Activated CD4-positive, alpha-beta T cell treated with anti-CD3 and anti-CD28 coated beads for 36 hours (primary cell): ENCODE results near the gene EPHB1. TPM values are rescaled to one million over a fixed set of nuclear protein-coding genes. Genes with fewer than 3 reads are reported as not detected.

Experiments used
- ATAC-seq: fragments of 200-7000 bp; cut with Tn5 transposase; one replicate; pipeline ENCODE4 v1.10.0; 2021; ENCODE audit warnings: mild to moderate bottlenecking, moderate library complexity
- CTCF ChIA-PET: fragments of 350-600 bp; sonication (Branson Sonifier 250); formaldehyde crosslinking; loops from one replicate; lab custom pipeline; 2021; ENCODE audit warnings: antibody characterized with exemption; lab: Charles Lee
- POLR2A ChIA-PET: fragments of 350-600 bp; sonication (Branson Sonifier 250); formaldehyde crosslinking; loops from one replicate; lab custom pipeline; 2021; ENCODE audit warnings: antibody characterized with exemption, inconsistent platforms; lab: Charles Lee
- DNase-seq: peaks from one replicate; pipeline ENCODE4 v3.0.0-alpha.2; 2020
- H3K27ac Mint-ChIP-seq: one replicate; pipeline ENCODE4 v1.8.0; 2021; ENCODE audit warnings: mixed read lengths
- H3K27me3 Mint-ChIP-seq: one replicate; pipeline ENCODE4 v1.8.0; 2021; ENCODE audit warnings: mixed read lengths
- H3K36me3 Mint-ChIP-seq: one replicate; pipeline ENCODE4 v1.8.0; 2021; ENCODE audit warnings: low read depth, mixed read lengths
- H3K4me1 Mint-ChIP-seq: one replicate; pipeline ENCODE4 v1.8.0; 2021; ENCODE audit warnings: mixed read lengths
- H3K4me3 Mint-ChIP-seq: one replicate; pipeline ENCODE4 v1.8.0; 2021; ENCODE audit warnings: mild to moderate bottlenecking, moderate library complexity, mixed read lengths
- H3K9me3 Mint-ChIP-seq: one replicate; pipeline ENCODE4 v1.8.0; 2021; ENCODE audit warnings: low read depth, mixed read lengths
- intact Hi-C, 2 experiments: fragments of 100-400 bp; cut with DNase I in 1 of 2; cut with micrococcal nuclease in 1 of 2; formaldehyde crosslinking; loops; one replicate each; pipeline versions ENCODE4 v1.14.2 to v1.15.1; 2022 to 2024; cut with DNase I, micrococcal nuclease
- total RNA-seq, 2 experiments: library from RNA; stranded (reverse); gene quantifications; one replicate each; pipeline ENCODE4 v1.2.3, GENCODE V29; 2021

Gene EPHB1
- total RNA-seq, 2 experiments from 2014 or later: 0.60 to 0.98 TPM

GRCh38 chr3:134869153-134869726, 74.2 kb downstream of the EPHB1 start:
- no peak for DNase-seq
- H3K4me1 Mint-ChIP-seq: no peaks in the 10 kb centered on the region
- POLR2A ChIA-PET: no interaction called here
- peaks cover 3% of the 10 kb centered on the region for H3K27me3 Mint-ChIP-seq
- ATAC-seq: no peak
- no peaks in the 10 kb centered on the region for H3K36me3 Mint-ChIP-seq
- CTCF ChIA-PET: no interaction called here
- peaks cover 3% of the 10 kb centered on the region for H3K9me3 Mint-ChIP-seq
- intact Hi-C loops: no loop called here
- H3K27ac Mint-ChIP-seq: no peak overlapping the region
- no peak overlapping the region for H3K4me3 Mint-ChIP-seq

GRCh38 chr3:134871818-134872217, 76.8 kb downstream of the EPHB1 start:
- no peaks in the 10 kb centered on the region for H3K4me1 Mint-ChIP-seq
- peaks cover 3% of the 10 kb centered on the region for H3K27me3 Mint-ChIP-seq
- H3K27ac Mint-ChIP-seq: no peak overlapping the region
- ATAC-seq (no peak), DNase-seq (no peak)
- no peaks in the 10 kb centered on the region for H3K36me3 Mint-ChIP-seq
- peaks cover 3% of the 10 kb centered on the region for H3K9me3 Mint-ChIP-seq
- POLR2A ChIA-PET: no interaction called here
- intact Hi-C loops: no loop called here
- H3K4me3 Mint-ChIP-seq: no peak overlapping the region
- CTCF ChIA-PET: no interaction called here

DNA sequence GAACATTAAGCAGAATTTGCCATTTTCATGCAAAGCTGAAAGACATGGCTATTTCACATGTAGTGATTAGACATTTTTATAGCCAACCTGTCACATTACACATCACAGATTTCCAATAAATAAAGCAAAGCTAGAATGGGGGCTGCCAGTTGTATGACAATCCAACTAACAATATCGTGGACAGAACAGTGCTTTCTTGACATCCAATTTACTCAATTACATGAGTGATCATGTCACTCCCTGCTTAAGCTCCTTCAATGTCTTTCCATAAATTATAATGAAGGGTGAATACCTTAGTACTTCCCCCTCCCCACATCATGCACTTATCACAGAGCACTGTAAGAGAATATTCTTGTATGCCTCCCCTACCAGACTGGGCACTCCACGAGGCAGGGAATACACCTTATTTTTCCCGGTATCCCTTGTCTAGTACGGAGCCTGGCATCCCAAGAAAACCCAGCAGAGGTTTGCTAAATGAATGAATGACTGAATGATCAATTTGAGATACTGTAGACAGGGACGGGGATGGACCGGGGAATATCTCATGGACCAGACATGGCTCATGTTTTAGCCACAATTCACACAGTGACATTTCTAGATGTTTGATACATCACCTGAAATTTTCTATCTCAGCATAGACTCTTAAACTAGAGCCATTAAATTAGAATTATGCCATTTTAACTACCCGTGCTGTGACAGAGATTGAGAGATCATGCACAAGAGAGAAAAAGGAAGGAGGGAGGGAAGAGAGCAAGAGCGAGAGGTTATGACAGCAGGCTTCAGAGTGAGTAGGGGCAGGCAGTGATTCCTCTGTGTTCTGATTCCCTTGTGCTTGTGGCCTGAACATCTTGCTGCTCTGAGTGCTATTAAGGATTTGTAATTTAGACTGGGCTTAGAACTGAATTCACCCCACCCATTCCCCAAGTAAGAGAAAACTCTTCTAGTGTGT, 77.7 kb downstream of the EPHB1 start:
- CTCF ChIA-PET: no interaction called here

GRCh38 chr3:134873789-134874188, 78.7 kb downstream of the EPHB1 start:
- POLR2A ChIA-PET: no interaction called here
- H3K4me3 Mint-ChIP-seq: no peak overlapping the region
- H3K9me3 Mint-ChIP-seq: peaks cover 3% of the 10 kb centered on the region
- intact Hi-C loops: no loop called here
- H3K36me3 Mint-ChIP-seq: no peaks in the 10 kb centered on the region
- H3K27ac Mint-ChIP-seq: no peak overlapping the region
- peaks cover 3% of the 10 kb centered on the region for H3K27me3 Mint-ChIP-seq
- CTCF ChIA-PET: no interaction called here
- DNase-seq (no peak), ATAC-seq (no peak)
- no peaks in the 10 kb centered on the region for H3K4me1 Mint-ChIP-seq

More for the DNA sequence above, 77.7 kb downstream of the EPHB1 start:
- peaks cover 3% of the 10 kb centered on the region for H3K27me3 Mint-ChIP-seq
- no peaks in the 10 kb centered on the region for H3K4me1 Mint-ChIP-seq
- no peak overlapping the region for H3K4me3 Mint-ChIP-seq
- POLR2A ChIA-PET: no interaction called here
- no peaks in the 10 kb centered on the region for H3K36me3 Mint-ChIP-seq
- intact Hi-C loops: no loop called here
- H3K27ac Mint-ChIP-seq: no peak overlapping the region
- H3K9me3 Mint-ChIP-seq: peaks cover 3% of the 10 kb centered on the region
- ATAC-seq (no peak), DNase-seq (no peak)

DNA sequence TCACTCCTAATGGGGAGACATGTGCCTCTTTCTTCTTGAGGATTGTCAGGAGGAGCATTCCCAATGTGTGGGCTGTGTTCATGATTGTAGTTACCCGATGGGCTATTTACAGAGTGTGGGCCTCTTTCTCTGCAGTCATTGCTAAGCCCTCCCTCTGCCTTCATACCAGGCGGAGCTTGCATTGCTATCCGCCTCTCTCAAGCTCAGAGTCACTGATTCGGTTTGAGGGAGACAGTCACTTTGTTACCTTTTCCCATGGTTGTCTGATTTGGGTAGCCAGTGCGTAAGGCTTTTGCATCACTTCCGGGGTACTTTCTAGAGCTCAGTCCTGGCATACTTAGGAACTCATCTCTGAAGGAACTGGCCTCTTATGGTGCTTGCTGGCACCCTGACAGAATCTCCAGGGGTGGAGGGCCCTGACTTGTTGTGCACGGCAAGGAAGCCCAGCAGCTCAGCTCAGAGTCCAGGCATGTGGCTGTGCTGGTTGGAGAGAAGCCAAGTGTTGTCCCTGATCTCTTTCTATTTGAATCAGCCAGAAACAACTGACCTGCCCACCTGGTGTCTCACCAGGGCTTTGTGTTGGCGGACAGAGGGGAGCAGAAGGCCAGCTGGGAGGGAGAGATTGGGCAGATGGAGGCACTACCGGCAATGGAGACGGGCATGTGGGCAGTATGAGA, 79.8 kb downstream of the EPHB1 start:
- Mint-ChIP-seq H3K27me3 (peaks cover 3% of the 10 kb centered on the region), H3K9me3 (peaks cover 3% of the 10 kb centered on the region), H3K36me3 (no peaks in the 10 kb centered on the region), H3K4me1 (no peaks in the 10 kb centered on the region), H3K4me3 (no peak overlapping the region), H3K27ac (no peak overlapping the region)
- intact Hi-C loops: no loop called here
- DNase-seq (no peak), ATAC-seq (no peak)
- ChIA-PET POLR2A (no interaction called here), CTCF (no interaction called here)

DNA sequence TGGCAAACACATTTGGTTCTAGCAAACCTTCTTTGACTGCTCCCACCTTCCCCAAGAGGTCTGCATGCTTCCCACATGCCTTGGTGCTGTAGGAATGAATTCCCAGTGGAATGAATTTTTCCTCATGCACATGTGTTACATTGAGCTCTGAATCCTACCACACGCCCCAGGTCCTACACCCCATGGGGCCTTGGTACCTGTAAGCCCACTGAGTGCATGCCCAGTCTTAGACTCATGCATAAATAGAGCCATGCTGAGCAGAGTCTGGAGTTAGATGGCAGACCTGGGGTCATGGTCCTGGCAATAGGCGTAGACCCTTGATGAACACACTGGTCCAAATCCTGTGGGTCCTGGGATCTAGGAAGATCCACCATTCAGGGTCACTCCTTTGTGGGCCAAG, 81.8 kb downstream of the EPHB1 start:
- no peak for ATAC-seq
- intact Hi-C loops: no loop called here
- Mint-ChIP-seq H3K4me3 (no peak overlapping the region), H3K27ac (no peak overlapping the region), H3K27me3 (peaks cover 3% of the 10 kb centered on the region), H3K9me3 (peaks cover 3% of the 10 kb centered on the region), H3K36me3 (no peaks in the 10 kb centered on the region), H3K4me1 (no peaks in the 10 kb centered on the region)
- POLR2A ChIA-PET: no interaction called here
- DNase-seq: no peak
- CTCF ChIA-PET: no interaction called here

DNA sequence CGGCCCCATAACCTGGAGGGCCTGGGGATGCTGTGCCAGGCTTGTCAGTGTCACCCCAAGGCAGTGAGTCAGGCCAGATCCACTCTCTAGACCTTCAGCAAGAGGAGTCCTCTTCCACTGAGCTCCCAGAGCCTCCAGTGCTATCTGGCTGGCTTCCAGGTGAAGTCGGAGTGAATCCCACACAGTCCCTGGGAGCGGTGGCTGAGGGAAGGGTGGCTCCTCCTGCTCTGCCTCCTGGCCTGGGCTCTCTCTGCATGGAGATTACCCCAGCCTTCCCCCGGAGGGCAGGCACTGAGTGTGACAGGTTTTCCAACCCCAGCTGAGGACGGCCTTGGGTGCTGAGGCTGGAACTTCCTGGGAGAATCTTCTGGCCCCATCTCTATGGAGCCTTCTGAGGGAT, 82.7 kb downstream of the EPHB1 start:
- Mint-ChIP-seq H3K9me3 (peaks cover 3% of the 10 kb centered on the region), H3K4me3 (no peak overlapping the region), H3K4me1 (no peaks in the 10 kb centered on the region), H3K36me3 (no peaks in the 10 kb centered on the region), H3K27ac (no peak overlapping the region), H3K27me3 (peaks cover 3% of the 10 kb centered on the region)
- ChIA-PET CTCF (no interaction called here), POLR2A (no interaction called here)
- intact Hi-C loops: no loop called here
- DNase-seq: no peak
- ATAC-seq: no peak

DNA sequence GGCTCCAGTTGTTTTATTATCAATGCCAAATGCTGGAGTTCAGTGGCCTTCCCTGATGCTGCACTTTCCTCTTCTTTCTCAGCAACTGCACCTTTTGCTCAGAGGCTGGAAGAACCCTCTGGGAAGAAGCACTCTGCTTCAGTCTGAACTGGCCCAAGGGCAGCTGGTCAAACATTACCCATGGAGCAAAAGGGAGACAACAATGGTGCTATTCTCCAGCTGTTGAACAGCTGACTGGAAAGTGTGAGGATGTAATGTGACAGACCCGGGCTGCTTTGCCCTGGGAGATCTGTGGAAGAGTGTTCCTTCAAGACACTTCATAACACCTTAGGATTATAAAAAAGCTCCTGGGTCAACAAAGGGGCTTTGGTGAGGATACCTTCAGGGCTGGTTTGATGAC, 84.9 kb downstream of the EPHB1 start:
- intact Hi-C loops: no loop called here
- ATAC-seq (no peak), DNase-seq (no peak)
- H3K4me3 Mint-ChIP-seq: no peak overlapping the region
- no peaks in the 10 kb centered on the region for H3K27me3 Mint-ChIP-seq
- CTCF ChIA-PET: interaction anchor here (0.6 kb wide), 1 partner anchor 1847 kb away, joined by 4 read pairs; no protein-coding TSS in a partner anchor
- no peaks in the 10 kb centered on the region for H3K9me3 Mint-ChIP-seq
- no peak overlapping the region for H3K27ac Mint-ChIP-seq
- H3K36me3 Mint-ChIP-seq: no peaks in the 10 kb centered on the region
- H3K4me1 Mint-ChIP-seq: no peaks in the 10 kb centered on the region
- POLR2A ChIA-PET: interaction anchor here (0.6 kb wide), 1 partner anchor 18 kb away, joined by 8 read pairs; no protein-coding TSS in a partner anchor

GRCh38 chr3:134880431-134880830, 85.4 kb downstream of the EPHB1 start:
- no peaks in the 10 kb centered on the region for H3K9me3 Mint-ChIP-seq
- intact Hi-C loops: no loop called here
- H3K4me3 Mint-ChIP-seq: no peak overlapping the region
- no peak for DNase-seq
- H3K4me1 Mint-ChIP-seq: no peaks in the 10 kb centered on the region
- ATAC-seq: no peak
- POLR2A ChIA-PET: interaction anchor here (0.6 kb wide), 1 partner anchor 18 kb away, joined by 8 read pairs; no protein-coding TSS in a partner anchor
- no peaks in the 10 kb centered on the region for H3K27me3 Mint-ChIP-seq
- no peaks in the 10 kb centered on the region for H3K36me3 Mint-ChIP-seq
- CTCF ChIA-PET: interaction anchor here (0.6 kb wide), 1 partner anchor 1846 kb away, joined by 4 read pairs; no protein-coding TSS in a partner anchor
- no peak overlapping the region for H3K27ac Mint-ChIP-seq

- Mint-ChIP-seq H3K27me3 (no peaks in the 10 kb centered on the region), H3K36me3 (no peaks in the 10 kb centered on the region), H3K4me1 (no peaks in the 10 kb centered on the region), H3K4me3 (no peak overlapping the region), H3K9me3 (no peaks in the 10 kb centered on the region), H3K27ac (no peak overlapping the region)
- CTCF ChIA-PET: no interaction called here
- no peak for ATAC-seq
- DNase-seq: no peak
- intact Hi-C loops: no loop called here
- POLR2A ChIA-PET: no interaction called here
These were observed 86.2 kb downstream of the EPHB1 start for GRCh38 chr3:134881305-134881704.

DNA sequence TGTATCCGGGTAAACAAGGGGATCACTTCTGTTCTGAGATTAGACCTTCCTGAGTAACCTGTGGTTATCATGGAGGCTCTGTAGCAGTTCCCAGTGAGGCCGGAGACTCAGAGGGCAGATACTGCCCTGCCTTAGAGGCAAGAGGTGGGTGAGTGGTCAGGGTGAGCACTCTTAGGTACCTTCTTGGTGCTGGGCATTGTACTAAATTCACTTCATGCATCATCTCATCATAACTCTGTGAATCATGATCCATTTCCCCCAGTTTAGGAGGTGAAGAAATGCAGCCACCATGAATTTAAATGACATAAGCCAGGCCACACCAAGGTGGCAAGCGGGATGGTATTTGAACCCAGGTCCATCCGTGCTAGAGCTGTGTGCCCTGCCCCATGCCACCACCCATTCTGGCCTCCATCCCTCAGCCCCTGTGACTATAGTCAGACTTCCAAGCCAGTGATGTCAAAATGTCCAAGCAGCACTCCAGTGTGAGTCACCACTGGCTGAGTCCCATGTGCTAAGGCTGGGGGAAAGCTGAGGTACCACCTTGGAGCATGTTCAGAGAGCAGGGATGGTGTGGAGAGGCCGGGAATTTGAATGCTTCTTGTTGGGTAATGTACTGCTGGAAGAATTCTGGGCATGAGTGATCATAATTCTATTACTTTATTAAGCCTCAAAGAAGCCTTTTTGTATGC, 88.8 kb downstream of the EPHB1 start:
- ChIA-PET CTCF (no interaction called here), POLR2A (no interaction called here)
- Mint-ChIP-seq H3K27me3 (no peaks in the 10 kb centered on the region), H3K4me1 (no peaks in the 10 kb centered on the region), H3K36me3 (no peaks in the 10 kb centered on the region), H3K9me3 (no peaks in the 10 kb centered on the region), H3K27ac (no peak overlapping the region), H3K4me3 (no peak overlapping the region)
- intact Hi-C loops: no loop called here
- DNase-seq: no peak
- ATAC-seq: no peak
